GM21360 (cell line): ENCODE results near the gene SLC5A11.

ENCODE experiments used
- ATAC-seq: cut with Tn5 transposase; IDR thresholded peaks from one replicate; pipeline ENCODE4 v1.9.1; 2021; ENCODE audit warnings: mild to moderate bottlenecking, moderate library complexity; ENCODE audit not compliant: unreplicated experiment

The SLC5A11 gene

DNA sequence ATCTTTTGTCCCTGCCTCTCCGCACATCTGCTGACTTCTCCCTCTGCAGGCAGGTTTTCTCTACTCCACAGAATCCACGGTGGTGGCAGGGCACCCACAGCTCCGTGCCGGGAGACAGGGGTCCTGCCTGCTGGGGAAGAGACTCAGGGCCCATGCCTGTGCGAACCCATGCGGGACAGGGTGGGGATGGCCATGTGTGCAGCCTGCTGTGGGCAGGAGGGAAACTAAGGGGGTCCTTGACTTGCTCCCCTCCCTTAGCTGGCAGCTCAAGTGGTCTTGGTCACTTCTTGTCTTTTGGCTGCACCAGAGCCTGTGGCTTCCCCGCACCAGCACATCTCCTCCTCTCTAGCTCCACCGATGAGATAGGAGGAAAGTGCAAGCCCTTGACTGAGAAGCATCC, 69.8 kb downstream of the SLC5A11 start:
- no peak for ATAC-seq

DNA sequence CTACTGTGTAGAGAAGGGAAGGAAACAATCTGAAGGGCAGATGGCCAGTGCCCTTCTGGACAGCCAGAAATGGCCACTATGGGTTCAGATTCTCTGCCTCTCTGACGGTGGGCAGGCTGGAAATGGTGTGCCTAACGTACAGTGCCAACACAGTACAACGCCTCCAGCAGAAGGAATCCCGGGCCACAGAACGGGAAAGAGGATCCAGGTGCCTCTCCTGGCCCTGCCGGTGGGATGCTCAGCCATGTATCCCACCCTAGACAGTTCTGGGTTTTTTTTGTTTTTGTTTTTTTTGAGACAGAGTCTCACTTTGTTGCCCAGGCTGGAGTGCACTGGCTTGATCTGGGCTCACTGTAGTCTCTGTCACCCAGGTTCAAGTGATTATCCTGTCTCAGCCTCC, 71.5 kb downstream of the SLC5A11 start:
- ATAC-seq, result no peak

DNA sequence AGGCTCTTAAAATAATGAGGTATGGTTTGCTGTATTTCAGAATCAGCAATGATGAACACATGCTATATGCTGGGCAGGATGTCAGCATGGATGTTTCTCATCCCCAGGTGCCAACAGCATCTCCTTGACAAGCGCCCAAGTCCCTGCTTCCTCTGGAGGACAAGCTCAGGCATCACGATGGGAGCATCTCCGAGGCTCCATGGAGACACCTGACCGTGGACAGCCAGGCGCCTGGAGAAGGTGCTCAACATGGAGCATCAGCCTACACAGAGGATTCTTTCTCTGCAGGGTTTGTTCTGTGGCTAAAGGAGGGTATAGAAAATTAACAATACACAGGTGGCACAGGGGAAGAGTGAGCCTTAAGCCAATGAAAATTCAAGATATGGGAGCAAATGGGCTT, 72.1 kb downstream of the SLC5A11 start:
- no peak for ATAC-seq

DNA sequence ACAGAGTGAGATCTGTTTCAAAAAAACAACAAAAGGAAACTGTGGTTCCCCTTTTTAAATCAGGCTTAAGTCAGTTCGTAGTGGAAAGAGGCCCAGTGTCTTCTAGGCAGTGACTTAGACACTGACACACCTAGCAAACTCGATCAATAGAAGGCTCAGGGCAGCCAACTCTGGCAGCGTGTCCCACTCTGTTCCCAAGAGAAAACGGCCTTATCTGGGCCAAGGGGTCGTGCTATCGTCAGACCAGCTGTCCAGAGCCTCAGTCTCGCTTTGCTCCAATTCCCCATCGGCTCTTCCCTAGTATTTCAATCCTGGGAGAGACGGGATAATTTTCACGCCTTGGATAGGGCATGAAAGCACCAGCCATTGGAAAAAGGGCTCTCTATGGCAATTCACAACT, 72.9 kb downstream of the SLC5A11 start:
- ATAC-seq, result no peak

DNA sequence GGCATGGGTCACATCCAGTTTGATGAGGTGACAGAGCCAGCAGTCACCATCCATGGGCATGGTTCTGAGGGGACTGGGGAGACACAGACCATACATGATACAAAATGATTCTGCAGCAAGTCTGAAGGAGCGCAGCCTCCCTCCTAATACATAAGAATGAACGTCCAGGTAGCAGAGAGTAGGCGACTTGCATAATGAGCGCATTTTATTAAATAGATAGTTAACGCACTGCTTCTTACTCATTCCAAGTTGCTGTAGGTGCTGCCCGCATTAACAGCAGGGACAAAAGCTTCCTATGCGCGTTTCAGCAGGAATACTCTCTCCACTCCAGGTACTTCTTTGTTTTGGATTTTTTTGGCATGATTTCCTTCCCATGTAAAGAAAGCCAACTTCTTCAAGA, 73.8 kb downstream of the SLC5A11 start:
- ATAC-seq, result no peak

DNA sequence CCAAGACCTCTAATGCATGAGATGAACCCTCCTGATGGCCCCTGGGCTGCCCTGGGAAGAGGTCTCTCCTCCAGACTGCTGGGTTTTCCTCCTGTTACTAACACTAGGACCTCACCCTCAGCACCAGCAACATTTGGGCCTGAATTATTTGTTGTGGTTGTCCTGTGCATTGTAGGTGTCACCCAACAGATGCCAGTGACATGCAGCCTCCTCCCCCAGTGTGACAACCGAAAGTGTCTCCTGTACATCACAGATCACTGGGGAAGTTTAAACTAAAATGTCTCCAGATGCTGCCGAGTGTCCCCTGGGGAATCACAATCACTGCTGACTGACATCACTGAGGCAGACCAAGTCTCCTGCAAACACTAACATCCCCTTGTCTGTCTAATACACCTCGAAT, 74.8 kb downstream of the SLC5A11 start:
- ATAC-seq, result no peak

DNA sequence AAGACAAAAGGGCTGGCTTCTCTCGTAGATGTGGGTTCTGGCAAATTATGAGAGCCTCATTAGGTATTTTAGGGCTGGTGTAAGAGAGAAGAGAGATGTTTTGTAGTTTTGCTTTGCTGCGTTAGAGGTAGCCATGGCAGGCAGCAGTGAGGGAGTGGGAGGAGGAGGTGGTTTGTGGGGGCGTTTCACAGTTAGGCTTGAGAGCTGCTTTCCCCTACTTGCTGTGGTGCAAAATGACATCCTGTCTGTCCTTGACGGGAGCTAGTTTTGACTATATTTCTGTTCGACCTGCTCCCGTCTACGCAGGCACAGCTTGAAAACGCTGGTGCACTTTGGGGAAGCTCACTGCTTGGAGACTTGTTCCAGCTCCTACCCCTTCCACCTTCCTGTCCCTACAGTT, 75.5 kb downstream of the SLC5A11 start:
- ATAC-seq, result no peak

DNA sequence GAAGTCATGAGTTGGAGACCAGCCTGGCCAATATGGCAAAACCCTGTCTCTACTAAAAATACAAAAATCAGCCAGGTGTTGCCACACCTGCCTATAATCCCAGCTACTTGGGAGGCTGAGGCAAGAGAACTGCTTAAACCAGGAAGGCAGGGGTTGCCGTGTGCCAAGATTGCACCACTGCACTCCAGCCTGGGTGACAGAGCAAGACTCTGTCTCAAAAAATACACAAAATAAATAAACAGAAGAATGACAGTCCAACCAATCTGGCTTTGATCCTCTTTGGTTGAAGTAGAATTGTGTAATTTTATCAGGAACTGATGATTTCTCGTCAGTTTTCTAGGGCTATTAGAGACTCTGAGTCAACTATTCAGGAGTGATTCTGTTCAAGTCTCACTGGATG, 79.4 kb downstream of the SLC5A11 start:
- ATAC-seq, result no peak

DNA sequence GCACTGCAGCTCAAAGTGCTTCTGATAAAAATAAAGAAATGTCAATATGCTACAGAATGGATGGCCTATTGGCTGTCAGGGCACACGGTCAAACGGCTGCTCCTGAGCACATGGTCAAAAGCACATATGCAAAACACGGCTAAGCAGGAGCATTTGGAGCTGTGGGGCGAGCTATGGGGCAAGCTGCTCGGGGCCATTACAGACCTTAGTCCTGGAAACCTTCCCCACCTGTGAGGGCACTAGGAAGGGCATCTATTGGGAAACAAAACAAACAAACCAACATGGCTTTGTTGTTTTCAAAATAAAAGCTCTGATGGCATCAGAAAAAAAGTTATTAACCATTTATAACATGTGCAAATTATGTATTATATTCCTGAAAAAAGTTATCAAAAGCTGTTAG, 83.6 kb downstream of the SLC5A11 start:
- ATAC-seq, result no peak

DNA sequence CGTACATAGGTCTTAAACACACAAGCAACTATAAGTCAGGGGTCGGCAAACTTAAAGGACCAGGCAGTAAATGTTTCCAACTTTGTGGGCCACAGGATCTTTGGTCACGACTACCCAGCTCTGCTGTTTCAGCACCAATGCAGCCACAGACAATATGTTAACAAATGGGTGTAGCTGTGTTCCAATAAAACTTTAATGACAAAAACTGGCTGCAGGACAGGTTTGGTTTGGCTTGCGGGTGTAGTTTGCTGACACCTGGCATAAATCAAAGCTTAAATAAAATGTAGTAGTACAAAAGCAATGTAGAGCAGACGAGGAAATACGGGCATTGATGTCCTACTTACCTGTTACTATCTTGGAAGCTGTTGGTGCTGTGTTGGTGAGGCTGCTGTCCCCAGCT, 84.7 kb downstream of the SLC5A11 start:
- ATAC-seq, result no peak

DNA sequence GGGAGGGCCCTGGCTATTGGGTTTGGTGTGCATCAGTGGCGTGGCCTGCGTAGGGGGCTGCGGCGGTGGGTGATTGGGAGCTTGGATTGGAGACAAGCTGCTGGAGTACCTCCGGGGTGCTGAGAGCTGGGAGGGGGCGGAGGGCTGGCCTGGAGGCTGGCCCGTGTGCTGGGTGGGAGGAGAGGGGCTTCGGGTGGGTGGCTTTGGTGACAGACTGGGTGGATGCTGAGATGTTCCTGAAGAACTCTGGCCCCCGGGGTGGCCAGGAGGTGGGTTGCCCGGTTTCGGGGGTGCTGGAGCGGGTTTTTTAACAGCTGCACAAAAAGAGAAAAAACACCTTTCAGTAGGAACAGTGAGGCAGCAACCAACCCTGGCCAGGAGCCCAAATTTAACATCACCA, 85.3 kb downstream of the SLC5A11 start:
- no peak for ATAC-seq

DNA sequence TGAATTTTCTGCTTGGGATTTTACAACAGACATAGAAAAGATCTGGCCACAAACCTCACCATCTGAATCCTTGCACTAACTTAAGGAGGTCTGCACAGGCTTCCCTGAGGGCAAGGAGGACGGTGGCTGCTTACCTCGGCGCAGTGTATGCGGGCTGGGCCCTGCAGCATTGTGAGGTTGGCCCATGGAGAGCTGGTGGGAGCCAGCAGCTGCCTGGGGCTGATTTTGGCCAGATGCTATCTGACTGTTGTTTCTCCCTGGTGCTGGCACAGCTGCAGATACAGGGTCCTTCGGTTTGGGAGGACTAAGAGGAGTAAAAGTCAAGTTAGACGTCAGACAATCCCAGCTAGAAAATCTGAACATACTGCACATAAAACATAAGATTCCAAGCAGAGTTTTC, 89.6 kb downstream of the SLC5A11 start:
- no peak for ATAC-seq

DNA sequence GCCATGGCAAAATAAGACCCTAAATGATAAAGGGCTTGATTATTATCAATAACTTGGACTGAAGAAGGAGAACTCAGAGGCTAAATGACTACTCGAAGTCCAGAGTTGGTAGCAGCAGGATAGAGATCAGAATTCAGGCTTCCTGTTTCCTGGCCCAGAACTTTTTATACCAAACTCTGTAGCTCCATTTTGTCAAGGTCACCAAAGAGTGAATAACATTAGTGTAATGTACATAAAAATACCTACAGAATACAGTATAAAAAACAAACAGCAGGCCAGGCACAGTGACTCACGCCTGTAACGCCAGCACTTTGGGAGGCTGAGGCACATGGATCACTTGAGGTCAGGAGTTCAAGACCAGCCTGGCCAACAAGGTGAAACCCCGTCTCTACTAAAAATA, 90.4 kb downstream of the SLC5A11 start:
- ATAC-seq, result no peak

DNA sequence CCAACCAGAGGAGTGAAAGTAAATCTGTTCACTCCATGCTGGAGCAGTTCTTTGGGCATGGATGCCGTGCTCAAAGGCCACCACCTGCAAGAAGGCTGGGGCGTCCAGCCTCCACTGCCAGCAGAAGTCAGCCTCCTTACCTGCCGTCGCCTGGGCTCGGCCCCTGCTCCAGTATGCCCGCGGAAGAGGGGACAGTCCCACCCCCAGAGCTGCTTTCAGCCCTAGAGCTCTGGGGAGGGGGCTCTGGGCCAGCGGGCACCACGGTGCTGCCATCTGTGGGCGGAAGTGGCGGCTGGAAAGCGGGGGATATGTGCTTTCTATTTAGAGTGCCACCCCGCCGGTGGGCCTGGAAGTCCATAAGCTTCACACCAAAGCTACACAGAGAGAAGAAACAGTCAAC, 93.5 kb downstream of the SLC5A11 start:
- ATAC-seq, result no peak

DNA sequence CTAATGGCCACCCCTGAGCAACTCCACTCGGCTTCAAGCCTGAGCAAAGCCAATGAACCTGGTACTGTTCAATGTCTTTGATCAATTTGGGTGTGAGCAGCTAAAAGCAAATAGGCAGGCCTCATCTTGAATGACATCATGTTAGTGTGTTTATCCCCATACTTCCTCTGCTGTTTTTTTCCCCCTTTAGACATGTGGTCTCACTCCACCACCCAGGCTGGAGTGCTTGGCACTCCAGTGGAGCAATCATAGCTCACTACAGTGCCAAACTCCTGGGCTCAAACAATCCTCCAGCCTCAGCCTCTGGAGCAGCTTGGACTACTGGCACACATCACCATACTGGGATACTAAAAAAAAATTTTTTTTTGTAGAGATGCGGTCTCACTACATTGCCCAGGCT, 94.0 kb downstream of the SLC5A11 start:
- ATAC-seq, result no peak

DNA sequence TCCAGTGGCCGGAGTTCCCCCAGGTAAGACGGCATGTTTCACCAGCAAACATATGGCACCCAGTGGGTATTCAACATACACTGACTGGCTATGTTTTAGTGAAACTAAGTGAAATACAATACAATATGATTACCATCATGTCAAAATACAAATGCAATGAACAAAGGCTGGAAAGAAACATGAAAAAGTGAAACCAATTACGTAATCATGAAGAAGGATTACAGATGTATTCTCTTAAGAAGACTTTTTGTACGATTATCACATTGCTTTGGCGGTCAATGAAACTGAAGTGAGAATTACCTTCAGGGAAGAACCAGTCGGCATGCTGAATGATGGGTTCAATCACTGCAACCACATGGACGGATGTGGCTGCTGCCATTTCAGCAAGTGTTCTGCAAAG, 97.7 kb downstream of the SLC5A11 start:
- ATAC-seq, result no peak

DNA sequence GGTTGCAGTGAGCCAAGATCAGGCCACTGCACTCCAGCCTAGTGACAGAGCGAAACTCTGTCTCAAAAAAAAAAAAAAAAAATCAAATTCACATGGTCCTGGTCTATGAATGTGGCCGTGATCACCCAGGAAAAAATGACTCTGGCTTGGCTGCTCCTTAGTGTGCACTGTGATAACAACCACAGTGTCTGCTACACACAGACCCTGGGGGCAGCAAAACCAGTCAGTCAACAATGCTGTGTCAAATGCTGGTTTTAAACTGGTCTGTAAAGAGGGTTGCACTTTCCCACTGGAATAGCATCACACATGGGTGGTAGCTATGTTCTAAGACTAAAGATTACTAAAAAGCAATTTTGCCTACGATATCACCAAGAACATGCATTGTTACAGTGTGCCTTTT, 98.4 kb downstream of the SLC5A11 start:
- no peak for ATAC-seq

DNA sequence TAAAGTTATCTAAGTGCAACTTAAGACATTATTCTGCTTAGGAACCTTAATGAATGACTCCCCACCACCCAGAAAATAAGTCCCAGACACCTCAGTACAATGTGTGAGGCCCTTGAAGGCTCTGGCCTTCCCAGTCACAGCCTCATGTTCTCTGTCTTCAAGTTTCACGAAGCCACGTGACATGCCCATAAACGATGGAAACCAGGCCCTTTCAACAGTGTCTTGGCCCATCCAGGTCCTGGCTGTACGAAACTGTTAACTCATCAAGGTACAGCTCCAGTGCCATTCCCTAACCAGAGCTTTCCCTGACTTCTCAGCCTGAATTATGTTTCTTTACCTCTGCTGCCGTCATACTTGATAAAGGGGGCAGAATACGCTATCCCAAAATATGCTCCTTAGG, 100.4 kb downstream of the SLC5A11 start:
- no peak for ATAC-seq

DNA sequence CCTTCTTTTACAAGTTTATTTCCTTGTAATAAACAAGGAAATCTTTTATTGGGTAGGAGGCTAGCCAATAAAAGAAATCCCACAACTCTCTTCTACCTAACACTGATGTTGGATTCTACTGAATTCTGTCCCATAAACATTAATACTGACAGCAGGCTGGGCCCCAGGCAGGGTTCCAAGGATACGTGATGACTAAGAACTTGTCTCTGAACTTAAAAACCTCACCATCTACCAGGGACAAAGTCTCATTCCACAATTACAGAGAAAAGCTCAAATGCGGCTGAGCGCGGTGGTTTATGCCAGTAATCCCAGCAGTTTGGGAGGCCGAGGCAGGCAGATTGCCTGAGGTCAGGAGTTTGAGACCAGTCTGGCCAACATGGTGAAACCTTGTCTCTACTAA, 104.5 kb downstream of the SLC5A11 start:
- ATAC-seq, result no peak

DNA sequence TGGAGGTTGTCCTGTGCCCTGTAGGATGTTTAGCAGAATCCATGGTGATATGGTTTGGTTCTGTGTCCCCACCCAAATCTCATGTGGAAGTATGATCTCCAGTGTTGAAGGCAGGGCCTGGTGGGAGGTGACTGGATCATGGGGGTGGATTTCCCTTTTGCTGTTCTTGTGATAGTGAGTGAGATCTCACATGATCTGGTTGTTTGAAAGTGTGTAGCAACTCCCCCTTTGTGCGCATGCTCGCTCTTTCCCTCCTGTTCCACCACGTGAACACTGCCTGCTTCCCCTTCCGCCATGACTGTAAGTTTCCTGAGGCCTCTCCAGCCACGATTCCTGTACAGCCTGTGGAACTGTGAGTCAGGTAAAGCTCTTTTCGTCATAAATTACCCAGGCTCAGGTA, 107.5 kb downstream of the SLC5A11 start:
- no peak for ATAC-seq

DNA sequence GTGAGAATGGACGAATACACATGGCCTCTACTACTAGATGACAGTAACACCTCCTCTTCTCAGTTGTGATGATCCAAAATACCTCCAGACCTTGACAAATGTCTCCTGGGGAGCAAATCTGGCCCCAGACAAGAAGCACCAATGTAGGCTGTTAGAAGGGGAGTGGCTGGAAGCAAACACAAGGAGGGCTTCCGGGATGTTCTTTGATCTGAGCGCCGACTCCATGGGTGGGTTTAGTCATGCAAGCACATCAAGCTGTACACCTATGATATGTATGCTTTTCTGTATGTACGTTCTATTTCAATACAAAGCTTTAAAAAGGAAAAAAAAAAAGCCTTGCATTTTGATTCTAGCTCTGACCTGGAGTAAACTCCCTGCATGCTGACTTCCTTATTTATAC, 108.0 kb downstream of the SLC5A11 start:
- ATAC-seq, result no peak

DNA sequence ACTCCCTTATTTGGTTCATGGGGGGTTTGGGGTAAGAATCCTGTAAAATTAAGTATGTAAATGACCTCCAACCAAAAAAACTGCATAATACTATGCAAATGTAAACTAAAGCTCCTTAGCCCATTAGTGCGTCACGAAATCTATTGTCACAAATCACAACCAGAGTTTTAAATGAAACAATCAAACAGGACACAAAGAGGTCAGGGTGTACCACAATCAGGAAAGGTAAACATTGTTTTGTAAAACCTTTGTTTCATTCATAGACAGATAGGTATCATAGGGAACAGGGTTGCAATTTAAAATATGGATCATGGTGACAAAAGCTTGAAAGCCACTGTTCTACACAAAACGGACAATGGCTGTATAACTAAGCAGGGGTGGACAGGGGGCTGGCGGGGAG, 108.4 kb downstream of the SLC5A11 start:
- no peak for ATAC-seq

DNA sequence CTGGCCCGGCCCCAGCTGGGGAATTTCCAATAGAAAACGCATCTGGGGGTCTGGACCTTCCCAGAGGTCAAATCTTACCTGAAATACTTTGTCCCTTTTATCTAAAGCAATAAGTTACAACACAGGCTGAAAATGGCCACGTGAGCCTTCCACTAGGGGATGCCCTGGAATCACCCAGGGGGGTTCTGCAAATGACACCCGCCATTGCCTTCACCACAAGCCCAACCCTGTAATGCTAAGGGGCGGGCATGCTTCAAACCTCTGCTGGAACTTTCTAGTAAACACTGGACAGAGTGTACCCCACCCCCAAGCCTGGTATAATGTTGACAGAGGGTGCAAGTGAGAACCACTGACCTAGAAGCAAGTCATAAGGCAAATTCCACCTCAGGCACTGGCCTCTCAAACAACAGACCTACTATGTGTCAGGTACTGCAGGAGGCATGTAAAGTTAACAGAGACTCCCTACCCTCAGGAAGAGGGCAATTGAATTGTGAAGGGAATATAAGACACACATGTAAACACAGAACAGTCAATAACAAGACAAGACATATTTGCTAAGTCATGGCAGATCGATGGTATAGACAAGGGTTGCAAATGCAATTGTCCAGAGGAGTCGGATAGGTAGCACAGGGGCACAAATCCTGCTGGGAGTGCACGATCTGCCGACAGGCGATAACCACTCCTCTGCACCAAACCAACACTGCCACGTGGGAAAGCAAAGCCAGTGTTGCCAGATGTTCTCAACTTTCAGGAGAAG, 110.4 kb downstream of the SLC5A11 start:
- no peak for ATAC-seq
